ENCODE measurements around the gene ZNF664.

ZNF664 gene

GRCh38 chr12:124017064-124017463 lies 44.0 kb downstream of the ZNF664 start:
- DNase-seq (ENCODE audit: low read depth): no peak
- TF ChIP-seq, protein P1, sequence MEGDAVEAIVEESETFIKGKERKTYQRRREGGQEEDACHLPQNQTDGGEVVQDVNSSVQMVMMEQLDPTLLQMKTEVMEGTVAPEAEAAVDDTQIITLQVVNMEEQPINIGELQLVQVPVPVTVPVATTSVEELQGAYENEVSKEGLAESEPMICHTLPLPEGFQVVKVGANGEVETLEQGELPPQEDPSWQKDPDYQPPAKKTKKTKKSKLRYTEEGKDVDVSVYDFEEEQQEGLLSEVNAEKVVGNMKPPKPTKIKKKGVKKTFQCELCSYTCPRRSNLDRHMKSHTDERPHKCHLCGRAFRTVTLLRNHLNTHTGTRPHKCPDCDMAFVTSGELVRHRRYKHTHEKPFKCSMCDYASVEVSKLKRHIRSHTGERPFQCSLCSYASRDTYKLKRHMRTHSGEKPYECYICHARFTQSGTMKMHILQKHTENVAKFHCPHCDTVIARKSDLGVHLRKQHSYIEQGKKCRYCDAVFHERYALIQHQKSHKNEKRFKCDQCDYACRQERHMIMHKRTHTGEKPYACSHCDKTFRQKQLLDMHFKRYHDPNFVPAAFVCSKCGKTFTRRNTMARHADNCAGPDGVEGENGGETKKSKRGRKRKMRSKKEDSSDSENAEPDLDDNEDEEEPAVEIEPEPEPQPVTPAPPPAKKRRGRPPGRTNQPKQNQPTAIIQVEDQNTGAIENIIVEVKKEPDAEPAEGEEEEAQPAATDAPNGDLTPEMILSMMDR (IDR thresholded peaks at IDR 0.05; ENCODE audit: control insufficient read depth, extremely low read depth, insufficient read depth): no peak
- H3K4me3 ChIP-seq (ENCODE audit: low read depth, low read length): no peak overlapping the region

- H3K4me3 ChIP-seq (ENCODE audit: low read depth, low read length): no peak overlapping the region
- no peak for DNase-seq (ENCODE audit: low read depth)
- TF ChIP-seq, protein P1 (IDR thresholded peaks at IDR 0.05; ENCODE audit: control insufficient read depth, extremely low read depth, insufficient read depth): no peak
Measured at GRCh38 chr12:124018539-124018938, 45.5 kb downstream of the ZNF664 start.

DNA sequence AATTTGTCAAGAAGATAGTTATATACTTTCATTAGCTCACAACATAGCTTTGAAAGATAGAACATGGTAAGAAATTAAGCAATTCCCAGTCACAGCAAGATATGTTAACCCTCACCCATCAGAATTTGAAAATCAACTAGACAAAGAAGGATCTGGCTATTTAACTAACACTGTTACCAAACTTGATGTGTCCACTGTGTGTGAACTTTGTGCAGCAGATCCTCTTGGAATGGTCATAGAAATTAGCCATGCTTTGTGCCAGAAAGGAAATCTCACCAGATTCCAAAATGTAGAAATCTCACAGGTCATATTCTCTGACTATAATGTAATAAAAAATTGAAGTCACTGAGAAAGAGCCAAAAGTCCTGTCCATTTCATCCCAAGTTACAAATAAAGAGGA lies 46.1 kb downstream of the ZNF664 start:
- no peak for DNase-seq (ENCODE audit: low read depth)
- H3K4me3 ChIP-seq (ENCODE audit: low read depth, low read length): no peak overlapping the region
- TF ChIP-seq, protein P1 (IDR thresholded peaks at IDR 0.05; ENCODE audit: control insufficient read depth, extremely low read depth, insufficient read depth): no peak

DNA sequence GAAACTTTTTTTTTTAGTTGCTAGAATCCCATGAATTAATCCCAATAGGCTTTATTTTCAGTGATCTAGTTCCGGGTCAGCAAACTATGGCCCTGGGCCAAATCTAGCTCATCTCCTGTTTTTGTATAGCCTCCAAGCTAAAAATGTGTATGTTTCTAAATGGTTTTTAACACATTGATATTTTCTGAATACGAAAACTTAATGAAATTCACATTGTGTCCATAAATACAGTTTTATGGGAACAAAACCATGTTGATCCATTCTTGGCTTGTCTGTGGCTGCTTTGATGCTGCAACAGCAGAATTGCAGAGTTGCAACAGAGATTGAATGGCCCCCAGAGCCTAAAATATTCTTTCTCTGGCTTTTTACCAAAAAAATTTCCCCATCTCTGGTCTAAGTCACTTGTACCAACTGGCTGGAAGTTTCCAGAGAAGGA lies 47.5 kb downstream of the ZNF664 start:
- H3K4me3 ChIP-seq (ENCODE audit: low read depth, low read length): no peak overlapping the region
- TF ChIP-seq, protein P1 (IDR thresholded peaks at IDR 0.05; ENCODE audit: control insufficient read depth, extremely low read depth, insufficient read depth): no peak
- DNase-seq (ENCODE audit: low read depth): no peak

- TF ChIP-seq, protein P1 (IDR thresholded peaks at IDR 0.05; ENCODE audit: control insufficient read depth, extremely low read depth, insufficient read depth): no peak
- H3K4me3 ChIP-seq (ENCODE audit: low read depth, low read length): no peak overlapping the region
- DNase-seq (ENCODE audit: low read depth): no peak
Measured at GRCh38 chr12:124021007-124021406, 48.0 kb downstream of the ZNF664 start.

DNA sequence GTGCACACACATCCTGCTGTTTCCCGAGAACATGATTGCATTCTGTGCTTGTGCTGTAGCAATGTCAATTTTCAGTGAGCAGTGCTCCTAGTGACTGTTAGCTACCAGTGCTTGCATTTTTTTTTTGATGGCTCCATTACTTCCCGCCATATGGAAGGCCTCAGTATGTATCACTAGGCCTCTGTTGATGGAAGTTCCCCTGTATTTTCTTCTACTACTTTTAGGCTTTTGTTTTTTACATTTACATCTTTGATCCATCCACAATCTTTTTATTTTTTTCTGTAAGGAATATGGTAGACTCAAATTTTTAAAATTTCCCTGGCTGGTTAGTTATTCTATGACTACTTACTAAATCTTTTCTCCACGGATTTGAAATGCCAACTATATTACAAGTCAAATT lies 49.1 kb downstream of the ZNF664 start:
- H3K4me3 ChIP-seq (ENCODE audit: low read depth, low read length): no peak overlapping the region
- no peak for DNase-seq (ENCODE audit: low read depth)
- TF ChIP-seq, protein P1 (IDR thresholded peaks at IDR 0.05; ENCODE audit: control insufficient read depth, extremely low read depth, insufficient read depth): no peak

- no peak for DNase-seq (ENCODE audit: low read depth)
- no peak overlapping the region for H3K4me3 ChIP-seq (ENCODE audit: low read depth, low read length)
- TF ChIP-seq, protein P1 (IDR thresholded peaks at IDR 0.05; ENCODE audit: control insufficient read depth, extremely low read depth, insufficient read depth): no peak
Measured at GRCh38 chr12:124024263-124024678, 51.3 kb downstream of the ZNF664 start.

Measured in LNCaP clone FGC (cell line).